ENCODE measurements around the gene ERICH6B.
"Not testable (repeated sequence)": the region's sequence is repeated elsewhere in the genome, so short reads cannot be mapped to it uniquely, and the experiment has no call there.

The ERICH6B gene

DNA sequence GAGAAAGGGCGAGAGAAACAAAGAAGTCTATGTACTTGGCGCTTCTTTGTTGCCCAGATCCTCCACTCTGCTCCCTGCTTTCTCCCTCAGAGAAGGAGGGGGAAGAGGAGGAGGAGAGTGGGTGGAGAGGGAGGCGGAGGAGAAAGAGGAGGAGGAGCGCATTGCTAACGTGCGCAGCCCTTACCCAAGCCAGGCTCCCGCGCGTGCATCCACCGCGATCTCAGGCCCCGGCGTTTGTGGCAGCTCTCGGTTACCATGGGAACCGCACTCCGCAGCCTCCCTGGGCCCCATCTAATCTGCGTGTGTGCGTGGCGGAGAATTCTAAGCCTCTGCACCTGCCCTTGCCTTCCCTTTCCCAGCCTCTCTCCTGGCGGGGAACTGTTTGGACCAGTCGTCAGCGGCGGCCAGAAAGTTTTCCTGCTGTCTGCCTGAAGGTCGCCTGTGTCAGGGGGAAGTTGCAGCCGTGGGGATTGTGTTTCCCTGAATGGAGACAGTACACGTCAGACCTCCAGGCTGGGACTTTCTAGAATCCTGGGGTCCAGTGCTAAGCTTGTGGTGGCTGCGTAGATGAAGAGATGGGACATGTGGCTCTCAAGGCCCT, at the start of gene ERICH6B:
ERICH6B (minus strand) TSS at position 239 of the 601 bp plus-strand sequence. CDS start 18,734 bp downstream, outside the sequence.
- Histone ChIP-seq H3K27ac (ENCODE audit: low read length) (no peak within 1 kb of the TSS), H3K4me1 (ENCODE audit: control insufficient read depth, insufficient read depth, low read length) (peaks cover 9% of the 10 kb centered on the region), H3K27me3 (ENCODE audit: control insufficient read depth in 1 of 2, insufficient read depth in 2 of 2, low read length in 2 of 2) (no peaks in the 10 kb centered on the region), H3K36me3 (ENCODE audit: control insufficient read depth in 2 of 2, insufficient read depth in 2 of 2, low read length in 2 of 2) (no peaks in the 10 kb centered on the region), H3K4me3 (ENCODE audit: low read length in 2 of 2) (peak within 1 kb of the TSS; percentile 32 to 62), H3K9ac (ENCODE audit: low read length in 2 of 2) (no peak within 1 kb of the TSS), H3K9me3 (ENCODE audit: control insufficient read depth in 2 of 2, low read length in 2 of 2) (no peaks in the 10 kb centered on the region)

DNA sequence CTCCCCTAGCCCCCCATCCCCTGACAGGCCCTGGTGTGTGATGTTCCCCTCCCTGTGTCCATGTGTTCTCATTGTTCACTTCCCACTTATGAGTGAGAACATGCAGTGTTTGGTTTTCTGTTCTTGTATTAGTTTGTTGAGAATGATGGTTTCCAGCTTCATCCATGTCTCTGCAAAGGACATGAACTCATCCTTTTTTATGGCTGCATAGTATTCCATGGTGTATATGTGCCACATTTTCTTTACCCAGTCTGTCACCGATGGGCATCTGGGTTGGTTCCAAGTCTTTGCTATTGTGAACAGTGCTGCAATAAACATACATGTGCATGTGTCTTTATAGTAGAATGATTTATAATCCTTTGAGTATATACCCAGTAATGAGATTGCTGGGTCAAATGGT, 47.4 kb upstream of the ERICH6B start:
- H3K9me3 ChIP-seq (ENCODE audit: control insufficient read depth in 2 of 2, low read length in 2 of 2); H3K4me3 ChIP-seq (ENCODE audit: low read length in 2 of 2); H3K27me3 ChIP-seq (ENCODE audit: control insufficient read depth in 1 of 2, insufficient read depth in 2 of 2, low read length in 2 of 2); H3K4me1 ChIP-seq (ENCODE audit: control insufficient read depth, insufficient read depth, low read length); H3K9ac ChIP-seq (ENCODE audit: low read length in 2 of 2); H3K27ac ChIP-seq (ENCODE audit: low read length); H3K36me3 ChIP-seq (ENCODE audit: control insufficient read depth in 2 of 2, insufficient read depth in 2 of 2, low read length in 2 of 2): not testable (repeated sequence)

DNA sequence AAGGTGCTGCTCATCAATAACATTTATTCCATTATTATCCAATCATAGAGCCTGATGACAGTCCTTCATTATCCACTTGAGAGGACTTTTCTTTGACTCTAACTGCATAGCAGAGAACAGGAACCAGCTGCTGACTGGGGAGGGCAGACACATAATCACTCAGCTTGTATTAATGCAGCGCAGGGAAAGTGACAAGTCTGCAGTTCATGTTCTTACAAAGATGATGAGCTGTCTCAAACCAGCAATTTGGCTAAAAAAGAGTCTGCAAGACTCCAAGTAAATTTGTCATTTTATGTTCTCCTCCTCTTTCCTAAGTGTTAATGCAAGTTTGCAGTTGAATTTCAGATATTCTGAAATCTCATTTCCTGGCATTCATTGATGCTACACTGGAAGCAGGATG, 46.6 kb upstream of the ERICH6B start:
- no peak overlapping the region for H3K9ac ChIP-seq (ENCODE audit: low read length in 2 of 2)
- no peaks in the 10 kb centered on the region for H3K27me3 ChIP-seq (ENCODE audit: control insufficient read depth in 1 of 2, insufficient read depth in 2 of 2, low read length in 2 of 2)

DNA sequence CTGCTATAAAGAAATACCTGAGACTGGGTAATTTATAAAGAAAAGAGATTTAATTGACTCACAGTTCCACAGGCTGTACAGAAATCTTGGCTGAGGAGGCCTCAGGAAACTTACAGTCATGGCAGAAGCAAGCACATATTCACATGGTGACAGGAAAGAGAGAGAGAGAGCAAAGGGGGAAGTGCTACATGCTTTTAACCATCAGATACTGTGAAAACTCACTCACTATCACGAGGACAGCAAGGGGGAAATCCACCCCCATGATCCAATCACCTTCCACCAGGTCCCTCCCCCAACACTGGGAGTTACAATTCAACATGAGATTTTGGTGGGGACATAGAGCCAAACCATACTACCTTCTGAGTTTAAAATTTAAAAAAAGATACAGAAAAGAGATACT, 44.9 kb upstream of the ERICH6B start:
- H3K27ac ChIP-seq (ENCODE audit: low read length); H3K4me3 ChIP-seq (ENCODE audit: low read length in 2 of 2); H3K27me3 ChIP-seq (ENCODE audit: control insufficient read depth in 1 of 2, insufficient read depth in 2 of 2, low read length in 2 of 2); H3K9ac ChIP-seq (ENCODE audit: low read length in 2 of 2); H3K36me3 ChIP-seq (ENCODE audit: control insufficient read depth in 2 of 2, insufficient read depth in 2 of 2, low read length in 2 of 2); H3K4me1 ChIP-seq (ENCODE audit: control insufficient read depth, insufficient read depth, low read length); H3K9me3 ChIP-seq (ENCODE audit: control insufficient read depth in 2 of 2, low read length in 2 of 2): not testable (repeated sequence)

More for the DNA sequence above, 46.6 kb upstream of the ERICH6B start:
- no peaks in the 10 kb centered on the region for H3K36me3 ChIP-seq (ENCODE audit: control insufficient read depth in 2 of 2, insufficient read depth in 2 of 2, low read length in 2 of 2)
- H3K4me1 ChIP-seq (ENCODE audit: control insufficient read depth, insufficient read depth, low read length) = no peaks in the 10 kb centered on the region
- H3K27ac ChIP-seq (ENCODE audit: low read length) = no peak overlapping the region
- no peak overlapping the region for H3K4me3 ChIP-seq (ENCODE audit: low read length in 2 of 2)
- H3K9me3 ChIP-seq (ENCODE audit: control insufficient read depth in 2 of 2, low read length in 2 of 2) = peaks cover 0 to 4% of the 10 kb centered on the region in 2 donors

DNA sequence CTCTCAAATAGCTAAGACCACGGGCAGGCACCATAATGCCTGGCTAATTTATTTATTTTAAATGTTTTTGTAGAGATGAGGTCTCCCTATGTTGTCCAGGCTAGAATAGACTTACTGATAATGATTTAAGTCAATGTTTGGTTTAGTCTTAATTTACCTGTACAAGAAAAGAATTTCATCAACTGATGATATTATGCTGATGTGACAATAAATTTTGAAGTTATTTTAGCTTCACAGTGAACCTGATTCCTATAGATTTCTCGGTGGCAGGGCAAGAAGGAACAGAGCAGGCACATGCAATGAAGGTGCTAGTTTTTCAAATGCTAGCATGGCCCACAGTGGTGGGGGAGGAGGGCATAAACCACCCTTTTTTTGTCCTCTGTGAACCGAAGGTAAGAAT, 44.0 kb upstream of the ERICH6B start:
- Histone ChIP-seq H3K36me3 (ENCODE audit: control insufficient read depth in 2 of 2, insufficient read depth in 2 of 2, low read length in 2 of 2) (no peaks in the 10 kb centered on the region), H3K27me3 (ENCODE audit: control insufficient read depth in 1 of 2, insufficient read depth in 2 of 2, low read length in 2 of 2) (no peaks in the 10 kb centered on the region), H3K4me1 (ENCODE audit: control insufficient read depth, insufficient read depth, low read length) (no peaks in the 10 kb centered on the region)

DNA sequence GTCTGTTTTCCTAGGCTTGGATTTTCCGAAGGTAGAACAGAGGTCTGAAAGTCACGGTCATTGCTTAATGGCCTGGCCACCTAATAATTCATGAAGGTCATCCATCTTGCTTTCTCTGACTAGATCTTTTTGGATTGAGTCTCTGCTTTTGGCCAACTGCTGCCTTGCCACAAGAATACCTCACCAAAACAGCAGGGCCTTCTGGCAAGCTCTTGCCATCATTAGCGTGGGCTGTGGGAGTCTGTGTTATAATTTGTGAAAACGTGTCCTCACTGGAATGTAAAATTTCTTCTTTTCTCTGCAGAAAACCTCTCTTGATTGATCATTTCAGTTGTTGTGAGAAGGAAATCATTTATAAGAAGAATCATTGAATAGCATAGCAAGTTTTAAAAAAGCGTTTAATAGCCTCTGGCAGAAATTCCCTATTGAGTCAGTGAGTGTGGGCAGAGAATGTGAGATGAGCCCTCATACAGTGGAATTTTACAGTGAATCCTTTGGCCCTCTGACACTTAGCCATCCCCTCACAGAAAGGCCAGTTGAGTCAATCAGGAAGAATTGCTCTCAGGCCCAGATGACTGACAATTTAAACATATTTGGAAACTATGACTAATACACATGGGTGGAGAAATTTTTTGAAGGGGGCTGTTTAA, 43.2 kb upstream of the ERICH6B start:
- H3K9ac ChIP-seq (ENCODE audit: low read length in 2 of 2) = no peak overlapping the region
- H3K27ac ChIP-seq (ENCODE audit: low read length) = no peak overlapping the region
- no peaks in the 10 kb centered on the region for H3K36me3 ChIP-seq (ENCODE audit: control insufficient read depth in 2 of 2, insufficient read depth in 2 of 2, low read length in 2 of 2)
- no peaks in the 10 kb centered on the region for H3K27me3 ChIP-seq (ENCODE audit: control insufficient read depth in 1 of 2, insufficient read depth in 2 of 2, low read length in 2 of 2)
- no peak overlapping the region for H3K4me3 ChIP-seq (ENCODE audit: low read length in 2 of 2)
- H3K9me3 ChIP-seq (ENCODE audit: control insufficient read depth in 2 of 2, low read length in 2 of 2) = peaks cover 0 to 4% of the 10 kb centered on the region in 2 donors
- no peaks in the 10 kb centered on the region for H3K4me1 ChIP-seq (ENCODE audit: control insufficient read depth, insufficient read depth, low read length)

More for the DNA sequence above, 44.0 kb upstream of the ERICH6B start:
- Histone ChIP-seq H3K9ac (ENCODE audit: low read length in 2 of 2) (no peak overlapping the region), H3K9me3 (ENCODE audit: control insufficient read depth in 2 of 2, low read length in 2 of 2) (peaks cover 0 to 4% of the 10 kb centered on the region in 2 donors), H3K4me3 (ENCODE audit: low read length in 2 of 2) (no peak overlapping the region), H3K27ac (ENCODE audit: low read length) (no peak overlapping the region)

DNA sequence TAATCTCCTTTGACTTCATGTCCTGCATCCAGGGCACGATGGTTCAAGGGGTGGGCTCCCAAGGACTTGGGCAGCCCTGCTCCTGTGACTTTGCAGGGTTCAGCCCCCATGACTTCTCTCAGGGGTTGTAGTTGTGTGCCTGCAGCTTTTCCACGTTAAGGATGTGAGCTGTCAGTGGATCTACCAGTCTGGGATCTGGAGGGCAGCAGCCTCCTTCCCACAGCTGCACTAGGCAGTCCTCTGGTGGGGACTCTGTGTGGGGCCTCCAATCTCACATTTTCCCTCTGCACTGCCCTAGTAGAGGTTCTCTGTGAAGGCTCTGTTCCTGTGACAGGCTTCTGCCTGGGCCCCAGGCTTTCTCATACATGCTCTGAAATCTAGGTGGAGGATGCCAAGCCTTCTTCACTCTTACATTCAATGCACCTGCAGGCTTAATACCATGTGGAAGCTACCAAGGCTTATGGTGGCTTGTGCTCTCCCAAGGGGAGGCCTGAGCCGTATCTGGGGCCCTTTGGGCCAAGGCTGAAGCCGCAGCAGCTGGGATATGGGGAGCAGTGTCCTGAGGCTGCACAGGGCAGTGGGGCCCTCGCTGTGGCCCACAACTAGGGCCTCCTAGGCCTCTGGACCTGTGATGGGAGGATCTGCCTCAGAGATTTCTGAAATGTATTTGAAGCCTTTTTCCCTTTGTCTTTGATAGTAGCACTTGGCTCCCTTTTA, 39.3 kb upstream of the ERICH6B start:
- no peak overlapping the region for H3K9ac ChIP-seq (ENCODE audit: low read length in 2 of 2)
- peaks cover 0 to 4% of the 10 kb centered on the region in 2 donors for H3K9me3 ChIP-seq (ENCODE audit: control insufficient read depth in 2 of 2, low read length in 2 of 2)
- no peaks in the 10 kb centered on the region for H3K4me1 ChIP-seq (ENCODE audit: control insufficient read depth, insufficient read depth, low read length)
- no peaks in the 10 kb centered on the region for H3K27me3 ChIP-seq (ENCODE audit: control insufficient read depth in 1 of 2, insufficient read depth in 2 of 2, low read length in 2 of 2)
- H3K4me3 ChIP-seq (ENCODE audit: low read length in 2 of 2) = no peak overlapping the region
- no peaks in the 10 kb centered on the region for H3K36me3 ChIP-seq (ENCODE audit: control insufficient read depth in 2 of 2, insufficient read depth in 2 of 2, low read length in 2 of 2)
- H3K27ac ChIP-seq (ENCODE audit: low read length) = no peak overlapping the region

DNA sequence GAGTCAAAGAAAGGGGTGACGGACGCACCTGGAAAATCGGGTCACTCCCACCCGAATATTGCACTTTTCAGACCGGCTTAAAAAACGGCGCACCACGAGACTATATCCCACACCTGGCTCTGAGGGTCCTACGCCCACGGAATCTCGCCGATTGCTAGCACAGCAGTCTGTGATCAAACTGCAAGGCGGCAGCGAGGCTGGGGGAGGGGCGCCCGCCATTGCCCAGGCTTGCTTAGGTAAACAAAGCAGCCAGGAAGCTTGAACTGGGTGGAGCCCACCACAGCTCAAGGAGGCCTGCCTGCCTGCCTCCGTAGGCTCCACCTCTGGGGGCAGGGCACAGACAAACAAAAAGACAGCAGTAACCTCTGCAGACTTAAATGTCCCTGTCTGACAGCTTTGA, 29.7 kb upstream of the ERICH6B start:
- H3K27ac ChIP-seq (ENCODE audit: low read length); H3K27me3 ChIP-seq (ENCODE audit: control insufficient read depth in 1 of 2, insufficient read depth in 2 of 2, low read length in 2 of 2); H3K4me3 ChIP-seq (ENCODE audit: low read length in 2 of 2); H3K36me3 ChIP-seq (ENCODE audit: control insufficient read depth in 2 of 2, insufficient read depth in 2 of 2, low read length in 2 of 2); H3K9ac ChIP-seq (ENCODE audit: low read length in 2 of 2); H3K9me3 ChIP-seq (ENCODE audit: control insufficient read depth in 2 of 2, low read length in 2 of 2); H3K4me1 ChIP-seq (ENCODE audit: control insufficient read depth, insufficient read depth, low read length): not testable (repeated sequence)

DNA sequence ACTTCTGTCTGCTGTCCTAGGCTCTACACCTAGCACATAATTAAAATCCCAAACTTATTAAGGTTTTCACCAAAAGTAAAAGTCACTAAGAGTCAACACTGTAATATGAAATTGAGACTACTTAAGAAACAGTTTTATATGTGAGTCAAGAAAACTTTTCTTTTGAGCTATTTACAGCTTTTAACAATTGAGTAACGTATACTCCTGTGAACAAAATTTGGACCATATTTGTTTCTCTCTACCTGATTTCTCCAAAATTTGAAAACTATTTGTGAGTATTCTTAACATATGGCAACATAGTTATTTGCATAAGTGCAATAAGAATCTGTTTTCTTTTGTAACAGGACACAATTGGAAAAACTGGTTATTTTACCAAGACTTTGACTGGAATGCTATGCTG, 26.6 kb upstream of the ERICH6B start:
- not testable (repeated sequence) for H3K27me3 ChIP-seq (ENCODE audit: control insufficient read depth in 1 of 2, insufficient read depth in 2 of 2, low read length in 2 of 2); H3K4me3 ChIP-seq (ENCODE audit: low read length in 2 of 2); H3K36me3 ChIP-seq (ENCODE audit: control insufficient read depth in 2 of 2, insufficient read depth in 2 of 2, low read length in 2 of 2); H3K9ac ChIP-seq (ENCODE audit: low read length in 2 of 2); H3K4me1 ChIP-seq (ENCODE audit: control insufficient read depth, insufficient read depth, low read length); H3K27ac ChIP-seq (ENCODE audit: low read length); H3K9me3 ChIP-seq (ENCODE audit: control insufficient read depth in 2 of 2, low read length in 2 of 2)

DNA sequence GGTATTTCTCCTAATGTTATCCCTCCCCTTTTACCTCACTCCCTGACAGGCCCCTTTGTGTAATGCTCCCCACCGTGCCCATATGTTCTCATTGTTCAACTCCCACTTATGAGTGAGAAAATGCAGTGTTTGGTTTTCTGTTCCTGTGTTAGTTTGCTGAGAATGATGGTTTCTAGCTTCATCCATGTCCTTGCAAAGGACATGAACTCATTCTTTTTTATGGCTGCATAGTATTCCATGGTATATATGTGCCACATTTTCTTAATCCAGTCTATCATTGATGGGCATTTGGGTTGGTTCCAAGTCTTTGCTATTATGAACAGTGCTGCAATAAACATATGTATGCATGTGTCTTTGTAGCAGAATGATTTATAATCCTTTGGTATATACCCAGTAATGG, 19.8 kb upstream of the ERICH6B start:
- H3K4me3 ChIP-seq (ENCODE audit: low read length in 2 of 2); H3K27ac ChIP-seq (ENCODE audit: low read length); H3K9me3 ChIP-seq (ENCODE audit: control insufficient read depth in 2 of 2, low read length in 2 of 2); H3K27me3 ChIP-seq (ENCODE audit: control insufficient read depth in 1 of 2, insufficient read depth in 2 of 2, low read length in 2 of 2); H3K4me1 ChIP-seq (ENCODE audit: control insufficient read depth, insufficient read depth, low read length); H3K36me3 ChIP-seq (ENCODE audit: control insufficient read depth in 2 of 2, insufficient read depth in 2 of 2, low read length in 2 of 2); H3K9ac ChIP-seq (ENCODE audit: low read length in 2 of 2): not testable (repeated sequence)

DNA sequence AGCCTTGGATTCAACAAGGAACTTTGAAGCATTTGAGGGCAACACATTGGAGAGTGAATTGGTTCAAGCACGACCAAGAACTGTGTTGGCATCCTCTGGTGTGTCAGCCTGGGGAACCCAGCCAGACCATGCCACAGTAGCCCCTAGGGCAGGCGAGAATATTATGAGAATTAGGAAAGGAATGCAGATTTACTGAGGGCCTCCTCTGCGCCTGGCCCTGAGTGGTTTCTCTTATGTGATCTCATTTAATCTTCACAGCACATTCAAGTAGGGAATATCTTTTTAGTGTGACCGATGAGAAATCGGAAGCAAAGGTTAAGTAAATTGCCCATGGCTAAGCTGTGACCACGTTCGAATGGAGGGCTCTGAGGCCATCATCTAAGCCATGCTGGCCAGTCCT, 15.3 kb upstream of the ERICH6B start:
- Histone ChIP-seq H3K4me1 (ENCODE audit: control insufficient read depth, insufficient read depth, low read length) (no peaks in the 10 kb centered on the region), H3K4me3 (ENCODE audit: low read length in 2 of 2) (no peak overlapping the region), H3K36me3 (ENCODE audit: control insufficient read depth in 2 of 2, insufficient read depth in 2 of 2, low read length in 2 of 2) (no peaks in the 10 kb centered on the region), H3K27me3 (ENCODE audit: control insufficient read depth in 1 of 2, insufficient read depth in 2 of 2, low read length in 2 of 2) (peaks cover 0 to 3% of the 10 kb centered on the region in 2 donors), H3K27ac (ENCODE audit: low read length) (no peak overlapping the region), H3K9ac (ENCODE audit: low read length in 2 of 2) (no peak overlapping the region), H3K9me3 (ENCODE audit: control insufficient read depth in 2 of 2, low read length in 2 of 2) (no peaks in the 10 kb centered on the region)
